HEK293T (cell line): ENCODE data around the gene MPO.

Experiments
- ARNT ChIP-seq: fragments of 450-650 bp; IDR thresholded peaks from 2 replicates; pipeline ENCODE4 v1.6.1; 2017; ENCODE audit warnings: mild to moderate bottlenecking
- FOXA1 ChIP-seq: fragments of 450-650 bp; IDR thresholded peaks from 2 replicates; pipeline ENCODE4 v1.6.1; 2016; ENCODE audit warnings: mild to moderate bottlenecking
- FOXM1 ChIP-seq: fragments of 450-650 bp; IDR thresholded peaks from 2 replicates; pipeline ENCODE4 v1.6.1; 2017; ENCODE audit warnings: mild to moderate bottlenecking, borderline replicate concordance
- PKNOX1 ChIP-seq: fragments of 450-650 bp; IDR thresholded peaks from 2 replicates; pipeline ENCODE4 v1.6.1; 2016

DNA sequence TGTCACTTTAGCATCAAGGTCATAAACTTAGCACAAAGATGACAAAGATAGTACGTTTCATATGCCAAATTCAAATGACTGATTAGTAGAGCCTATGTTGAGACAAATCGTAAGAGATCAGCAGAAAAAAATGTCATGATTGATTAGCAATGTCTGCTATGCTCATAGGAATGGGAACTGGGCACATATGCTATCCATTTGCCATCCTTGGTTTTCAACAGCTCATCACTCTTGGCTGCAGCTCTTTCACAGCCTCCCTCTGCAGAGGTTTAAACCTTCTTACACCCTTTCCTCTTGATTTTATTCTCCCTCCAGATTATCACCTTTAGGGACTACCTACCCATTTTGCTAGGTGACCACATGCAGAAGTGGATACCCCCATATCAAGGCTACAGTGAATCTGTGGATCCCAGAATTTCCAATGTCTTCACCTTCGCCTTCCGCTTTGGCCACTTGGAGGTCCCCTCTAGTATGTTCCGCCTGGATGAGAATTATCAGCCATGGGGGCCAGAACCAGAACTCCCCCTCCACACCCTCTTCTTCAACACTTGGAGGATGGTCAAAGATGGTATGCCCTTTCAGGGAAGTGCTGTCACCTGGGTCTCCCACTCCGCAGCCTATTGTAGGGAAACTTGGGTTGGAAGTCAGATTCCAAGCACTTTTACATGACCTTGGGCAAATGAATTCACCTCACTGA, 16.2 kb downstream of the MPO start:
- TF ChIP-seq FOXA1 (no peak), FOXM1 (no peak), PKNOX1 (no peak), ARNT (no peak)
